Cardiac fibroblast (primary cell): ENCODE results near the gene TAF4B.

Source experiments
- DNase-seq, 2 donors: peaks; one replicate each; pipeline versions ENCODE4 v3.0.0 to v3.0.0-alpha.2; 2010; ENCODE audit warnings: low read depth in 2 of 2
- H3K4me3 ChIP-seq, 2 donors: replicated peaks in 1 of 2; 1 replicate in 1 of 2; 2 replicates in 1 of 2; pipeline ENCODE4 v1.5.1; 2011; ENCODE audit warnings: low read depth in 2 of 2, low read length in 2 of 2, mild to moderate bottlenecking in 2 of 2, moderate library complexity in 1 of 2
- CTCF ChIP-seq: IDR thresholded peaks from one replicate; pipeline ENCODE4 v1.5.1; 2011; ENCODE audit warnings: low read depth, mild to moderate bottlenecking, low read length, inconsistent platforms

Gene TAF4B

GRCh38 chr18:26226229-26227050, at the start of gene TAF4B:
TSS of gene TAF4B (plus strand) at chr18:26226445. CDS start at chr18:26226934, 489 bp downstream.
- no peak for TF ChIP-seq CTCF
- peak within 1 kb of the TSS; percentile 87 to 89 for H3K4me3 ChIP-seq
- peak; percentile 91 to 95 for DNase-seq

- DNase-seq = no peak
- TF ChIP-seq CTCF = no peak
- H3K4me3 ChIP-seq = no peak overlapping the region
Observed at GRCh38 chr18:26181343-26181826, 44.9 kb upstream of the TAF4B start.

GRCh38 chr18:26183395-26184112, 42.7 kb upstream of the TAF4B start:
- TF ChIP-seq CTCF = no peak
- no peak for DNase-seq
- H3K4me3 ChIP-seq = no peak overlapping the region

GRCh38 chr18:26185267-26185666, 41.0 kb upstream of the TAF4B start:
- DNase-seq = no peak
- TF ChIP-seq CTCF = no peak
- no peak overlapping the region for H3K4me3 ChIP-seq

- DNase-seq = no peak
- TF ChIP-seq CTCF = no peak
- H3K4me3 ChIP-seq = no peak overlapping the region
Observed at GRCh38 chr18:26190506-26190905, 35.7 kb upstream of the TAF4B start.

- no peak for DNase-seq
- TF ChIP-seq CTCF = no peak
- no peak overlapping the region for H3K4me3 ChIP-seq
Observed at GRCh38 chr18:26192233-26192632, 34.0 kb upstream of the TAF4B start.
